Large intestine (tissue), 3 donors: ENCODE data around the gene PRKCH. TPM values are rescaled to one million over a fixed set of nuclear protein-coding genes. Genes with fewer than 3 reads are reported as not detected.
A peak's percentile ranks its signal among the peaks of the same experiment; 100 is the strongest.

ENCODE experiments used
- DNase-seq, 2 donors: peaks; one replicate each; pipeline versions ENCODE4 v3.0.0 to v3.0.0-alpha.2; 2013
- H3K27ac ChIP-seq: one replicate; pipeline ENCODE4 v1.5.1; 2013; ENCODE audit warnings: low read length
- H3K27me3 ChIP-seq: 2 replicates; pipeline ENCODE4 v1.6.1; 2013; ENCODE audit warnings: low read length; ENCODE audit not compliant: control insufficient read depth, insufficient read depth
- H3K36me3 ChIP-seq: 2 replicates; pipeline ENCODE4 v1.6.1; 2013; ENCODE audit warnings: low read length; ENCODE audit not compliant: control insufficient read depth, insufficient read depth
- H3K4me1 ChIP-seq: one replicate; pipeline ENCODE4 v1.6.1; 2013; ENCODE audit warnings: low read length; ENCODE audit not compliant: control insufficient read depth, insufficient read depth
- H3K4me3 ChIP-seq: one replicate; pipeline ENCODE4 v1.5.1; 2013; ENCODE audit warnings: low read length
- H3K9me3 ChIP-seq: one replicate; pipeline ENCODE4 v1.6.1; 2013; ENCODE audit warnings: mild to moderate bottlenecking, low read depth, low read length, moderate library complexity; ENCODE audit not compliant: control insufficient read depth
- WGBS: methylation state at CpG from one replicate; pipeline ENCODE4 v1.1.5; 2013; ENCODE audit warnings: low lambda C conversion rate; ENCODE audit not compliant: insufficient coverage; 5-methylcytosine and 5-hydroxymethylcytosine counted together
- polyA plus RNA-seq: library from polyadenylated mRNA; unstranded; fragments of 120-200 nt; gene quantifications from one replicate; pipeline ENCODE4 v1.2.1, GENCODE V29; 2013

Gene PRKCH
- polyA plus RNA-seq, 1 donor, result 7.7 TPM

GRCh38 chr14:61430066-61430757 is 108.8 kb downstream of the PRKCH start:
- Histone ChIP-seq H3K36me3 (no peaks in the 10 kb centered on the region), H3K27me3 (no peaks in the 10 kb centered on the region), H3K27ac (no peak overlapping the region), H3K4me3 (no peak overlapping the region), H3K4me1 (no peaks in the 10 kb centered on the region), H3K9me3 (peaks cover 7% of the 10 kb centered on the region)
- WGBS, result no CpG with 5 or more reads among the region's 2 CpGs
- no peak for DNase-seq

DNA sequence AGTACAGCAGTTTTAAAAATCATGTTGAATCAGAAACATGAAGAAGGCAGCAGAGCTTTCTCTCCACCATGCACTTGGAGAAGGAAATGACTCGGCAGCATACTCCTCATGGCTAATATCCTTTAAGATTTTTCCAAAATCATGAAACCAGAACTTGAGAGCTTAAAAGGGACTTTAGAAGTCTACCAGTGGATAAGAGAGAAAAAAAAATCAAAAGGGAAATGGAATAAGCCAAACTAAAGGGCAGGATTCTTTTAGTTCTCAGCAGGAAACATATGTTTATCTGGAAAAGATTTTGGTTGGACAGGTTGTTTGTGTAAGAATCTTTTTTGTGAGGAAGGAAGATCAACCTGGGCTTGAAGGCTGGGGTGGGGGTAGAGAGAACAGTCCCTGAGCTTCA is 111.8 kb downstream of the PRKCH start:
- H3K36me3 ChIP-seq, result no peaks in the 10 kb centered on the region
- H3K4me3 ChIP-seq, result no peak overlapping the region
- H3K4me1 ChIP-seq, result no peaks in the 10 kb centered on the region
- DNase-seq, result no peak
- H3K9me3 ChIP-seq, result peaks cover 6% of the 10 kb centered on the region
- WGBS, result 80% methylated on average over 1 of the region's 1 CpG
- no peaks in the 10 kb centered on the region for H3K27me3 ChIP-seq
- no peak overlapping the region for H3K27ac ChIP-seq

GRCh38 chr14:61433828-61434227 is 112.4 kb downstream of the PRKCH start:
- H3K36me3 ChIP-seq, result no peaks in the 10 kb centered on the region
- H3K27me3 ChIP-seq, result no peaks in the 10 kb centered on the region
- no peak overlapping the region for H3K27ac ChIP-seq
- DNase-seq, result no peak
- H3K4me1 ChIP-seq, result peaks cover 1% of the 10 kb centered on the region
- no peak overlapping the region for H3K4me3 ChIP-seq
- H3K9me3 ChIP-seq, result peaks cover 6% of the 10 kb centered on the region
- no CpG with 5 or more reads among the region's 1 CpG for WGBS

DNA sequence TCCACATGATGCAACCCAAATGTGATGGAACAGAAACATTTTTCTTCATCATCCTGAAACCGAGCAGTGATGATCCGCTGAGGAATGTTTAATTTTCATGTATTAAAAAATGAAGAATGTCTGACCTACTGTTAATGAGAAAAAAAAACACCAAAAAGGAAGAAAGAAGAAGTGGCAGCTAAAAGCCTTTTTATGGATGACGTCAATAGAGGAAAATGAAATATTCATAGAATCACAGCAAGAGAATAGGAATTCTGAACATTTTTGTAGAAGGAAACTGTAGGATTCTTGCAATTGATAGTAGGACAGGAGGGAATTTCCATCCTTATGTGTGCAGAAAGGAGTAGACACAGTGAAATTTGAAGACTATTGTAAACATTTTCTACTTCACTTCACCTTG is 112.9 kb downstream of the PRKCH start:
- H3K36me3 ChIP-seq, result no peaks in the 10 kb centered on the region
- WGBS, result 89% methylated on average over 3 of the region's 3 CpGs

DNA sequence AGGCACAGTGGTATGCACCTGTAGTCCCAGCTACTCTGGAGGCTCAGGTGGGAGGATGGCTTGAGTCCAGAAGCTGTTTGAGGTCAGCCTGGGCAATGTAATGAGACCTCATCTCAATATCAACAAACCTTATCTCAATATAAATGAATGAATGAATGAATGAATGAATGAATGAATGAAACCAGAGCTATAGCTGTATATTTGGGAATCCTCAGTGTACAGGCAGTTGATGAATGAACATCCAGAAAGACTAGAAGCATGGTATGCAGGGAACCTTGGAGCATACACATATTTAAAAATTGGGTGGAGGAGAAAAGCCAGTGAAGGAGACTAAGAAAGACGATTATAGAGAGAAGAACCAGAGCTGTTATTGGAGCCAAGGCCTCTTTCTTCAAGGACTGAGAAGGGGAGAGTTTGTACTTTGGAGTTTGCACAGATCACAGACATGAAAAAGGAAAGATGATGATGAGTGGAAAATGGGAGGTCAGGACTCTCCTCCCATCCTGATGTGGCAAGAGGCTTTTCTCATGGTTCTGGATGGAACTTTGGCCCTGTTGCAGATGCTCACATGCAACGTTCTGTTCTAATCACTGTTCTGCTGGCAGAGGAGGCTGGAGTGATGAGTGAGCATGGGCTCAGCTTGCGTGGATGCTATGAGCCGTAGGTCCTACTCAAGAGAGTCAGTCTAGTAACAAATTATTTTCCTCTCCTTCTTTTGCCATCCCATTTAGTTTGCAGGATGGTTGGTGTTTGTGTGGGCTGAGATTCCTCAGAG is 114.4 kb downstream of the PRKCH start:
- no CpG with 5 or more reads among the region's 4 CpGs for WGBS
- Histone ChIP-seq H3K9me3 (peaks cover 4% of the 10 kb centered on the region), H3K27ac (no peak overlapping the region), H3K4me1 (peaks cover 8% of the 10 kb centered on the region), H3K36me3 (no peaks in the 10 kb centered on the region), H3K4me3 (no peak overlapping the region), H3K27me3 (no peaks in the 10 kb centered on the region)
- DNase-seq, result peak; percentile 9 to 32

More for the DNA sequence above, 112.9 kb downstream of the PRKCH start:
- peaks cover 3% of the 10 kb centered on the region for H3K4me1 ChIP-seq
- no peak overlapping the region for H3K4me3 ChIP-seq
- peaks cover 6% of the 10 kb centered on the region for H3K9me3 ChIP-seq
- H3K27me3 ChIP-seq, result no peaks in the 10 kb centered on the region
- no peak overlapping the region for H3K27ac ChIP-seq
- DNase-seq, result no peak

DNA sequence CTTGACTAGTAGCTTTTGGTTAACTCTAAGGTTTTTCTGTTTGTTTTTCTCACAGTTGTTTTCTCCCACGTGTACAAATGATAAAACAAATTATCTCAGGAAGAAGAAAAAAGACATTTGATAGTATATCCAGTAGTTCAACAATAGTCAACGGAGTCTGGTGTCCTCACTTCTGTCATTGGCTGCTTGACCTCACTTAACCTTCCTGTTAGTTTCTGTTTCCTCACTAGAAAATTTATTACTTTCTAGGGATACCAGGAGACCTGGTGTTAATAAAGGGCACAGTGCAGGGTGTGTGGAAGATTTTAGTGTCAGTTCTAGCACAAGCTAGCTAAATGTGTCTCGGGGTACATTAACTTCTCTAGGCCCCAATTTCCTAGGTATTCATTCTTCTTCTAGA is 116.0 kb downstream of the PRKCH start:
- peaks cover 8% of the 10 kb centered on the region for H3K4me1 ChIP-seq
- H3K27me3 ChIP-seq, result no peaks in the 10 kb centered on the region
- no peak for DNase-seq
- WGBS, result no CpG with 5 or more reads among the region's 3 CpGs
- H3K27ac ChIP-seq, result no peak overlapping the region
- no peaks in the 10 kb centered on the region for H3K9me3 ChIP-seq
- no peaks in the 10 kb centered on the region for H3K36me3 ChIP-seq
- no peak overlapping the region for H3K4me3 ChIP-seq

DNA sequence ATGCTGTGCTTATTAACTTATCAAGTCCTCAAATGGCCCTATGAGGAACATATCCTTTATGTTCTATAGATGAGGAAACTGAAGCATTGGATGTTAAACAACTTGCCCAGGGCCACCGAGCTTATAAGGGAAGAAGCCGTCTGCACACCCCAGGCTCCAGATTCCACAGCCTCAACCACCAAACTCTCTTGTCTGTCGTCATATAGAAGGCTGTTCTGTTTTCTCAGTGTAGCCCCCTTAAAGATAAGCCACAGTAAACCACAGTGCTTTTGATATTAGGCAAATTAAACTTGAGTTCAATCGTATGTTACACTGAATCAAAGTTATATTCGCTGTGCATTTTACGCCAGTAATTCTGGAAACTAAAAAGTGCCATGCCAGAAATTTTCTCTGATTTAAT is 116.7 kb downstream of the PRKCH start:
- Histone ChIP-seq H3K36me3 (no peaks in the 10 kb centered on the region), H3K27ac (no peak overlapping the region), H3K9me3 (no peaks in the 10 kb centered on the region), H3K4me1 (peaks cover 8% of the 10 kb centered on the region), H3K4me3 (no peak overlapping the region), H3K27me3 (no peaks in the 10 kb centered on the region)
- 95% methylated on average over 3 of the region's 6 CpGs for WGBS
- DNase-seq, result no peak

DNA sequence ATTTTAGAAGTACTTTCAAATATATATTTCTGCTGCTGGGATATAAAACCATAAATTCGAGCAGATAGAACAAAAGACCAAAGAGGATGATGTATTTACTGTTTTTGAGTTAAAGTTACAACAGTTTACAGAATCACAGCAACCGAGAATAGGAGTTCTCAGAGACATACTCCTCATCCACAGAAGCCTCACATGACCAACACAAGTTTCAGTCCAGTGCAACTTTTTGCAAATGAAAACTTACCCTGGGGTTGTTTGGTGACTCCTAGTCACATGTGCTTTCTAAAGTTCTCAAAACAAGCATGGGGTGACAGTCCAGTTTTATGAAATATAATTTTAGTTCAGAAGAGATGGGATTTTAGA is 117.1 kb downstream of the PRKCH start:
- no peak for DNase-seq
- no peaks in the 10 kb centered on the region for H3K9me3 ChIP-seq
- H3K4me3 ChIP-seq, result no peak overlapping the region
- H3K27ac ChIP-seq, result no peak overlapping the region
- no peaks in the 10 kb centered on the region for H3K36me3 ChIP-seq
- WGBS, result 93% methylated on average over 2 of the region's 2 CpGs
- peaks cover 8% of the 10 kb centered on the region for H3K4me1 ChIP-seq
- H3K27me3 ChIP-seq, result no peaks in the 10 kb centered on the region

DNA sequence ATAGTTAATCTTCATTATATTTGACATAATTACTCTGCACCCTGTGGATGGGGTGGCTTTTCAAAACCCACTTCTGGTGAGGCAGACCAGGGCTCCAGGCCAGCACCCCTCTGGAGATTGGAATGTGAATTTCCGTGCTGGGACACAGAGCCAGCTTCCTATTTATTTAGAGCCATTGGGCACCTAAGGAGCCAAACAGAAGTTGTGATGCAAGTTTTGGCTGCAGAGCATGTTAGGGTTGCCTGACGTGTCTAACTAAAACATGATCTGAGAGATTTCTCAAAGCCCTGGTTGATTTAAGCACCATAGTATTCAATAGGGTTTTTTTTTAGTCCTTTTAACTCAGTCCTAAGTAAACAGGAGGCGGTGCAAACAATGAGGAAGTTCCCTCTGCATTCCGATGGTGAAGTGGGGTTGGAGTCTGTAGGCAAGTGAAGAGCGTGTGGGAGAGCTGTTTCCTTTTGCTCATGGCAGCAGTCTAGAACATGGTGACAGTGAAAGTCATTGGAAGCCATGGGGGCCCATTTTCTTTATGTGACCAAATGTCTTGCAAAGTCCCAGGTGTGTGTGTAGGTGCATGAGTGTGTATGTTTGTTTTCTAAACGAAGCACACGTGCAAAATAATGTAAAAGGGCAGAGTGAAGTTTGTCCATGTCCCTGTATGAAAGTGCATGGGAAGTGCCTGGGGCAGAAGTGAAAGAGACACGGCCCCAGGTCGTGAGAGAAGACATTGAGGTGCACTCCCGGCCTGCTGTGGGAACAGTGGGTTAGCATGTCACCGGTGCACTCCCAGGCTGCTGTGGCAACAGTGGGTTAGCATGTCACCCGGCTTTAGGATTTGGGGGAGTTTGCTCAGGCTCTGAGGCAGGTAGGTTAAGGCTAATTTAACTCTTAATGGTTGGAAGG is 117.7 kb downstream of the PRKCH start:
- DNase-seq, result peak in 1 of 2 donors; percentile 47
- H3K4me3 ChIP-seq, result no peak overlapping the region
- WGBS, result 80% methylated on average over 1 of the region's 12 CpGs
- H3K27me3 ChIP-seq, result no peaks in the 10 kb centered on the region
- no peaks in the 10 kb centered on the region for H3K36me3 ChIP-seq
- peaks cover 8% of the 10 kb centered on the region for H3K4me1 ChIP-seq
- H3K9me3 ChIP-seq, result no peaks in the 10 kb centered on the region
- no peak overlapping the region for H3K27ac ChIP-seq

DNA sequence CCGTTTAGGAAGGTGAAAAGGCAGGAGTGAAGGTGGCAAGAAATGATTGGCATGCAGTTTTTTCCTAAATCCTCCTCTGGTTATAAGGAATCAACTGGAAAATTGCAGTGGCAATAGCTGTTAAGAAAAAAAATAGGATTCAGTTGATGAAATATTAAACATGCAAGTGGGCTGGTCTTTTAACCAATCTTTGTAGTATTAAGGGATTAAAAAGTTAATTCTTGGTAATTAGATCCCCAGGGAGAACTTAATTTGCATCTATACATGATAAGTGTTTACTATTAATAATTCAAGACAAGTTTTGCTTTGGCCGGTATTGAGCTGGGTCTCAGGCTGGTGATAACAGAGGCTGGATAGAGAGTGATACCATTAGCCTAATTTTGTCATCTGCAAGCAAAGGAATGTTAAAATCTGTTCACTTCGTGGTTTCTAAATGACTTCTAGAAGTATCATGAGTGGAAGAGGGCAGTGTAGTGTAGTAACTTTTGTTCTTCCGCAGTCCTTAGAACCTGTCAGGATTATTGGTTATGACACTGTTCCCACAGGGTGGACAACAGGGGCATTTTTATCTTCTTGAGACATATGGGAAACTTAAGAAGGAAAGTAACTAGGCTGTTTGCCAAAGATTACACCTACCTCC is 118.5 kb downstream of the PRKCH start:
- no peaks in the 10 kb centered on the region for H3K27me3 ChIP-seq
- H3K36me3 ChIP-seq, result no peaks in the 10 kb centered on the region
- DNase-seq, result no peak
- WGBS, result 60% methylated on average over 2 of the region's 4 CpGs
- H3K27ac ChIP-seq, result no peak overlapping the region
- no peaks in the 10 kb centered on the region for H3K9me3 ChIP-seq
- H3K4me3 ChIP-seq, result no peak overlapping the region
- H3K4me1 ChIP-seq, result peaks cover 8% of the 10 kb centered on the region
